Brain microvascular endothelial cell (primary cell): ENCODE measurements around the gene CACNA2D3.
"Not testable (repeated sequence)": the region's sequence is repeated elsewhere in the genome, so short reads cannot be mapped to it uniquely, and the experiment has no call there.

ENCODE experiments used
- DNase-seq: peaks from one replicate; pipeline ENCODE4 v3.0.0-alpha.2; 2020
- H3K27ac ChIP-seq: fragments of 250-450 bp; sonication (Bioruptor Pico); 2 replicates; pipeline ENCODE4 v1.5.1; 2020; ENCODE audit warnings: mild to moderate bottlenecking, moderate library complexity
- H3K27me3 ChIP-seq: fragments of 250-450 bp; sonication (Bioruptor Pico); replicated peaks from 2 replicates; pipeline ENCODE4 v1.5.1; 2020; ENCODE audit warnings: mild to moderate bottlenecking
- H3K36me3 ChIP-seq: fragments of 250-450 bp; sonication (Bioruptor Pico); replicated peaks from 2 replicates; pipeline ENCODE4 v1.5.1; 2020; ENCODE audit warnings: mild to moderate bottlenecking
- H3K4me3 ChIP-seq: 2 replicates; pipeline ENCODE4 v1.5.1; 2011; ENCODE audit warnings: low read depth, mild to moderate bottlenecking, control low read depth, low read length, moderate library complexity
- in situ Hi-C: cut with HindIII; loops from 2 replicates; pipeline ENCODE4 v1.10.0; 2017; ENCODE audit warnings: low sequenced_read_pairs, low pct_ligation_motif_present
- TF ChIP-seq, protein P1 (sequence below): IDR thresholded peaks from 2 replicates; pipeline ENCODE4 v1.5.1; 2011; ENCODE audit warnings: low read depth, mild to moderate bottlenecking, moderate library complexity, low read length, control low read depth, inconsistent platforms; ENCODE audit errors: missing control alignments

CACNA2D3 gene

DNA sequence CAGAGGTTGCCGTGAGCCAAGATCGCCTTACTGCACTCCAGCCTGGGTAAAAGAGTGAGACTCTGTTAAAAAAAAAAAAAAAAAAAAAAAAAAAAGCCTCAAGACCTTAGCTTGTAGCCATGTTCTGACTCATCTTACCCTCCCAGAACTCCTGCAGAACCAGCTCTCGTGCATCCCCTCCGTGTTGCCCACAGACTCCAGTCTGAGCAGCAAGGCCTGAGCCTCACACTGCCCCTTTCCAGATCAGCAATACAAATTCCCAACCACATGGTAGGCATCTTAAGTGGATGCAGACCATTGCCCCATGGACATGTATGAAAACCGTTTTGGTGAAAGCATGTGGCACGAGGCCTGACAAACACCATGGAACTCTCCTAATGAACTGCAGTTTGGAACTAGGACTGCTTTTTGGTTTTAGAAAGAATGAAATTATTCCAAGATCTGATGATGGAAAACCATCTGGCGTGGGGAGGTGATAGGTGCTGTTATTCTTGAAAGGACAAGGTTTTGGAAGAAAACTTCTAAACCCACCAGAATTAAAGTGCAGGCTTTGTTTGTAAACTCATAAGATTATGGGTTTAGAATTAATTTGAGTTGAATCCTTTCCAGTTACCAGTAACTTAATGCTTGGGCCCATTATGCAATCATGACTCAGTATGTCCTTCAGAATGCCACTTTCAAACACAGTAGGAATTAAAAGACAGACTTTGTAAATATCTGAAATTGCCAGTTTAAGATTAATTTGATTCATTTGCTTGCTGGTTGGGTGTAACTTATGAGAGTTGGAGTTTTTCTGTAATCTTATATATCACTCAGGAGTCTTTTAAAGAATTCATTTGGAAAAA is 969.3 kb downstream of the CACNA2D3 start:
- in situ Hi-C loops: no loop called here
- Histone ChIP-seq H3K27me3 (no peaks in the 10 kb centered on the region), H3K27ac (no peak overlapping the region), H3K4me3 (no peak overlapping the region), H3K36me3 (no peaks in the 10 kb centered on the region)
- TF ChIP-seq, protein P1, sequence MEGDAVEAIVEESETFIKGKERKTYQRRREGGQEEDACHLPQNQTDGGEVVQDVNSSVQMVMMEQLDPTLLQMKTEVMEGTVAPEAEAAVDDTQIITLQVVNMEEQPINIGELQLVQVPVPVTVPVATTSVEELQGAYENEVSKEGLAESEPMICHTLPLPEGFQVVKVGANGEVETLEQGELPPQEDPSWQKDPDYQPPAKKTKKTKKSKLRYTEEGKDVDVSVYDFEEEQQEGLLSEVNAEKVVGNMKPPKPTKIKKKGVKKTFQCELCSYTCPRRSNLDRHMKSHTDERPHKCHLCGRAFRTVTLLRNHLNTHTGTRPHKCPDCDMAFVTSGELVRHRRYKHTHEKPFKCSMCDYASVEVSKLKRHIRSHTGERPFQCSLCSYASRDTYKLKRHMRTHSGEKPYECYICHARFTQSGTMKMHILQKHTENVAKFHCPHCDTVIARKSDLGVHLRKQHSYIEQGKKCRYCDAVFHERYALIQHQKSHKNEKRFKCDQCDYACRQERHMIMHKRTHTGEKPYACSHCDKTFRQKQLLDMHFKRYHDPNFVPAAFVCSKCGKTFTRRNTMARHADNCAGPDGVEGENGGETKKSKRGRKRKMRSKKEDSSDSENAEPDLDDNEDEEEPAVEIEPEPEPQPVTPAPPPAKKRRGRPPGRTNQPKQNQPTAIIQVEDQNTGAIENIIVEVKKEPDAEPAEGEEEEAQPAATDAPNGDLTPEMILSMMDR: no peak
- DNase-seq: no peak

DNA sequence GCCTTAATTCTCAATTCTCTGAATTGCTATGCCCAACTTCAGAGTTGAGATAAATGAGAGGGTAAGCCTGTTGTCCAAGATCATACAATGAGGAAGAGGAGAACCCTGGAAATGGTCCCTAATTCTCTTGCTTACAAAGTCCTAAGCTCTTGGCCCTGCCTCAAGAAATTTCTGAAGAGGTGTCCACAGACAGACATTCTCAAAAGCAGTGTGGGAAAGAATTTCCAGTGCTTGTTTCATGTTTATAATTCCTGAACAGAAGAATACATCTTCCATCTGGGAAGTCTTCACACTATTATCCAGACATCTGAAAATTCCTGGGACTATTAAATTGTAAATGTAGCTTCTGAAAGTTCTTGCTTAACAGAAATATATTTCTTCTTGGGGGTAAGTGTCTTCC is 972.3 kb downstream of the CACNA2D3 start:
- TF ChIP-seq, protein P1: no peak

DNA sequence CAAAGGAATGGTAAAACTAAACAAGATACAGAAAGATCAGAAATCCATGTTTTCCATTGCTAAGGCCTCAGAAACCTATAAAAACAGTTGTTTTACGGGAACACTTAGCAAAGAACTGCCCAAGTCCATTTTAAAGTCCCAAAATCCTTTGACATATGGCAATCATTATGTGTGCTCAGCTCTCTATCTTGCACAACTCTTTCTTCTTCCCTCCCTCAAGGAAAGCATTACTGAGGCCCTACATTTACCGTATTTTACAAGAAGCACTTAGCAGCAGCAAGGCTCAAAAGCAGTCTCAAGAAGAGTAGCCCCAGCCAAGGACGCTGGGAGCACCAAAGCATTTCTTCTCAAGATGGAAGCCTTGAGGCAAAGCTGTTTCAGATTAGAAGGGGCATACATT is 975.1 kb downstream of the CACNA2D3 start:
- in situ Hi-C loops: no loop called here
- no peak overlapping the region for H3K4me3 ChIP-seq
- H3K27me3 ChIP-seq: no peaks in the 10 kb centered on the region
- no peak overlapping the region for H3K27ac ChIP-seq
- H3K36me3 ChIP-seq: no peaks in the 10 kb centered on the region
- TF ChIP-seq, protein P1: no peak
- DNase-seq: no peak

More for the DNA sequence above, 972.3 kb downstream of the CACNA2D3 start:
- no peak for DNase-seq
- Histone ChIP-seq H3K36me3 (no peaks in the 10 kb centered on the region), H3K4me3 (no peak overlapping the region), H3K27ac (no peak overlapping the region), H3K27me3 (no peaks in the 10 kb centered on the region)
- in situ Hi-C loops: no loop called here

DNA sequence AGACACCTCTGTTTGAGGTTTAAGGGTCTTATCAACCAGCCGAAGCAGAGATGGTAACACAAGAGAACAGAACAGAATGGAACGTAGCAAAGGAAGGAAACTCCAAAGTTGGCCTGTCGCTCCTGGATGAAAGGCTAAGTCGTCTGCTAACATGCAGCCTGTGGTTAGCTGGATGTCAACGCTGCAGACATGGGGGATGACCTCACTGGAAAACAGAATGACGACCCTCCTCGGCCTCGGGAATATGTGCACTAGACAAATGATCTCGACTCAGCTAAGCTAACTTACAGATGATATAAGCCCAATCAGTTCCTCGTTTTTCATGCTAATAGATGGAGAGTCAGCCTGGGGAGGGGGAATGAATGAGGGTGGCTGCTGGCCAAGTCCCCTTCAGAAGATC is 983.3 kb downstream of the CACNA2D3 start:
- H3K36me3 ChIP-seq: no peaks in the 10 kb centered on the region
- in situ Hi-C loops: no loop called here
- H3K27me3 ChIP-seq: no peaks in the 10 kb centered on the region
- no peak overlapping the region for H3K4me3 ChIP-seq
- H3K27ac ChIP-seq: no peak overlapping the region
- TF ChIP-seq, protein P1: no peak
- no peak for DNase-seq

DNA sequence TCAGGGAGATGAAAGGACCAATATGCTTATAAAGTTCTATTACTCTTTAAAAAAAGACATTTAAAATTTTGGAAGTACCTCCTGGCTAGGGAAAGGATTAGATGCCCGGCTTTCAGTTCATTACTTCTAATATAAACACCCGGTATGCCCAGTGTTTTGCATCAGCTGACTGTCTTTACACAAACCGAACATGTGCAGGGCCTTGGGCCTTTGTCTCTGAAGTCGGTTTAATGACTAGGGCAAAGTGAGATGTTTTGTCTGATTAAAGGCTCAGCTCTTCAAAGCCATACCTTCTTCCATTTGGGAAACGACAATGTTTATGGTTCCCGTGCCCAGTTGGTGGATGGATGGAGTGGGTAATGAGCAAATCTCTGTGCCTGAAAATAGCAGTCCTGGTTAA is 984.8 kb downstream of the CACNA2D3 start:
- Histone ChIP-seq H3K27ac (no peak overlapping the region), H3K27me3 (no peaks in the 10 kb centered on the region), H3K36me3 (no peaks in the 10 kb centered on the region), H3K4me3 (no peak overlapping the region)
- no peak for DNase-seq
- TF ChIP-seq, protein P1: no peak
- in situ Hi-C loops: no loop called here

DNA sequence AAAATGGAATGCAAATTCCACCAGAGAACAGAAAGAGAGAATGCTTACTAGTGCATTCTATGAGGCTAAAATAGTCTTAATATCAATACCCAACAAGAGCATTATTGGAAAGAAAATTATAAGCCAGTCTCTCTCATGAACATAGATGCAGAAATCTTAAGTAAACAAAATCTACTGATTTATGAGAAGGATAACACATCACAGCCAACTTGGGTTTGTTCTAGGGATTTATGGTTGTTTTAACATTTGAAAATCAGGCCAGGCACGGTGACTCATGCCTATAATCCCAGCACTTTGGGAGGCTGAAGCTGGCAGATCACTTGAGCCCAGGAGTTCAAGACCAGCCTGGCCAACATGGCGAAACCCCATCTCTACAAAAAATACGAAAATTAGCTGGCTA is 989.6 kb downstream of the CACNA2D3 start:
- H3K27me3 ChIP-seq, H3K36me3 ChIP-seq, H3K4me3 ChIP-seq, DNase-seq, H3K27ac ChIP-seq, in situ Hi-C loops: not testable (repeated sequence)
